GM21447 (cell line): ENCODE measurements around the gene ME3.
"Not testable (repeated sequence)": the region's sequence is repeated elsewhere in the genome, so short reads cannot be mapped to it uniquely, and the experiment has no call there.

ENCODE experiments used
- ATAC-seq: cut with Tn5 transposase; IDR thresholded peaks from one replicate; pipeline ENCODE4 v1.9.1; 2021; ENCODE audit not compliant: unreplicated experiment

ME3 gene

DNA sequence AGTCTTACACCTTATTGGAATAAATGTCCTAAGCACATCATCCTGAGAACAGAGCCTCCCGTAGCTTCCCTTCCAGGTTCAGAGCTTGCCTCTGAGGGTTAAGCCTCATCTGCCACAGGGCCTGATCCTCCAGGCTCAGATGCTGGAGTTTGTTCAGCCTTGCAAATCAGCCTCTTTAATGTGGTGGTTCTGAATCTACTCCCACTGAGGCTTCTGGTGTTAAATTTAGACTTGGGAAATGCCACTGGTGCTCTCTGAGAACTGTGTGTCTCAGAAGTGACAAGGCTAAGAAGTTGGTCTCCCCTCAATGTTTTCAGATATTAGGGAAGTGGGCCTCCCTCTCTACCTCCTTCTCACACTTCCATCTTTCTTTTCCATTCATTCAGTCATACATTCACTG lies 229.0 kb downstream of the ME3 start:
- ATAC-seq, result no peak

DNA sequence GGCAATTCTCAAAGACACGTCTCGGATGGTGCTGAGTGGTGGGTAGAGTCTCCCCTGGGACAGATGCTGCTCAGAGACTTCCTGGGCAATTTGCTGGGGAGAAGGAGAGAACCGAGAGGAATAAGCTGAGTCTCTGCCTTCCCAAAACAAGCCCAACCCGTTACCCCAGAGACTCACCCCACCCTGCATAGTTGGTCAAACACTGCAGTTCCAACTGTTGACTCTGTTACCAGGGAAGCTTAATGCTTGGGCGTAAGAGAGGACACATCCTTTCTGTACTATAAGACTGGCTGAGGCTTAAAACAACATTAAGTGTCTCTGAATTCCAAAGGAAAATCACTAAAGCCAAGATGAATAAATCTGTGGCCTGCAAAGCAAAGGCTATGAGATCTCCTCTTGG lies 229.6 kb downstream of the ME3 start:
- no peak for ATAC-seq

DNA sequence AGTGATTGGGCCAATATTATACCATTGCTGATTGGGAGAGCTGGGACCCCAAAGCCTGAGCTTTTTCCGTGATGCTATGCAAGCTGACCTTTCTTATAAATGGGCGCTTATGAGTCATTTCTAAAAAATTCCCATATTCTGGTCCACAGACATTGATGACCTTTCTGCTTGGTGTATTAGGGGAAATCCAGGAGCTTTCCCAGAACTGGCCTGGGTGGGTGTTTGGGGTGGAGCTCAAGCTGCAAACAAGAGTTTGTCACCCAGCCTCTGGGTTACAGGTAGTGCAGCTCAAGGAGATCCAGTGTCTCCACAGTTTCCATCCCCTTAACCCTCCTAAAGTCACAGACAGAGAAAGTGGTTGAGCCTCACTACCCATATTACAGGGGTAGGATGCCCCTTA lies 230.0 kb downstream of the ME3 start:
- ATAC-seq, result no peak

DNA sequence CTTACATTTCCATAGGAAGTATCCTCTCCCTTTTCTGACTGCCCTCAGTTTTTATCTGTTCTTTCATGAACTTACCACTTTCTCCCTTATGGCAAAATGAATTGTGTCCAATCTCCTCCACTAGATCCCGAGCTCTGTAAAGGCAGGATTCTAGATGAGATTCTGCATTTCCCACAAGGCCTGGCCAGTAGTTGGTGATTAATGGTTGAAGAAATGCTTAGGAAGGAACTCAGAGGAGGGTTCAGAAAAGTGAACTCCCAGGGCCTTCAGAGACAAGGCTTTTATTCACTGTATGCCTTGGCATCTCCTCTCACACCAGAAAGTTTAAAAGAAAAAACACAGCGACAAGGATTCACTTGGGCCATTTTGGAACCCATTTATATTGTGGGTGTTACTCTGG lies 231.6 kb downstream of the ME3 start:
- ATAC-seq, result no peak

DNA sequence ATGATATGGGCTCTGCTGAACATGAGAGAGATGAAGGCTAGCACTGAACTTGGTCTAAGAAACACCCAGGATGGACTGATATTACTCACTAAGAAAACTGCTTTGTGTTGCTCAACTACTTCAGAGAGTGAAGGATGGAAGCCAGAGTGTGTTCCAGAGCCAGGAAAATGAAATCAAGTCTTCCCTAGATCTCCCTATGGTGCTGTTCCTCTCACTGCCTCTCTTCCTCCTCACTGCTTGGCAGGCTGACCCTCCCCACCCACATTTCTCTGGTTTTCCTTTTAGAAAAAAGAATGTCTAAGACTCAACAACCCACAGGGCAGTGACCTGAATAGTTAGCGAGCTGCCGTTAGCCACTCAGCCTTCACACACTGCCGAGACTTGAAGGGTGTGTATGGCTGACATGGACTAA lies 232.1 kb downstream of the ME3 start:
- no peak for ATAC-seq

DNA sequence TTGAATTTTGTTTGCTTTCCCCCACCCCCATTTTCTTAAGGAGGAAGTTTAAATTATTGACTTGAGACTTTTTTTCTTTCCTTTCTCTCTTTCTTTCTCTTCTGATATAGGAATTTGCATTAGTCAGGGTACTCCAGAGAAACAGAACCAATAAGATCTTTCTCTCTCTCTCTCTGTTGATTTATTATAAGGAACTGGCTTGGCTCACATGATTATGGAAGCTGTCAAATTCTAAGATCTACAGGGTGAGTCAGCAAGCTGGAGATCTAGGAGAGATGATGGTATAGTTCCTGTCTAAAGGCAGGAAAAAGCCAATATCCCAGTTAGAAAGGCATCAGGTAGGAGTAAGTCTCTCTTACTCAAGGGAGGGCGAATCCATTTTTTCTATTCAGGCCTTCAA lies 233.7 kb downstream of the ME3 start:
- ATAC-seq, result no peak

DNA sequence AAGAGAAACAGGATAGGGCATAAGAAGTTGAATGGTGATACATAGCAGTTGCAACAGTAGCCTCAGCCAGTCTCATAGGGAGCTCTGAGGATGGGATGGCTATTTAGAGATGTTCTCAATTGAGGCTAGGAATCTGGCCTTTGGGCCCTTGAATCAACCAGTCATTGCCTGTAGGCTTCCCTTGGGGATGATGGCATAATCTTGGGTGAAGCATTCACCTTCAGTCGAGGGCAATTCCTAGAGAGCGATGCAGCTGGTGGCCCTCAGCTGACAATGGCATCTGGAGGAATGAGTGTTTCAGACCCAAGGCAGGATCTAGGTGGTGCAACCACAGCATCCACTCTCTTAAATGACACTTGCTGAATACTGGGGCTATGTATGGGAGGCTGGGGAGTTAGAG lies 236.7 kb downstream of the ME3 start:
- no peak for ATAC-seq

DNA sequence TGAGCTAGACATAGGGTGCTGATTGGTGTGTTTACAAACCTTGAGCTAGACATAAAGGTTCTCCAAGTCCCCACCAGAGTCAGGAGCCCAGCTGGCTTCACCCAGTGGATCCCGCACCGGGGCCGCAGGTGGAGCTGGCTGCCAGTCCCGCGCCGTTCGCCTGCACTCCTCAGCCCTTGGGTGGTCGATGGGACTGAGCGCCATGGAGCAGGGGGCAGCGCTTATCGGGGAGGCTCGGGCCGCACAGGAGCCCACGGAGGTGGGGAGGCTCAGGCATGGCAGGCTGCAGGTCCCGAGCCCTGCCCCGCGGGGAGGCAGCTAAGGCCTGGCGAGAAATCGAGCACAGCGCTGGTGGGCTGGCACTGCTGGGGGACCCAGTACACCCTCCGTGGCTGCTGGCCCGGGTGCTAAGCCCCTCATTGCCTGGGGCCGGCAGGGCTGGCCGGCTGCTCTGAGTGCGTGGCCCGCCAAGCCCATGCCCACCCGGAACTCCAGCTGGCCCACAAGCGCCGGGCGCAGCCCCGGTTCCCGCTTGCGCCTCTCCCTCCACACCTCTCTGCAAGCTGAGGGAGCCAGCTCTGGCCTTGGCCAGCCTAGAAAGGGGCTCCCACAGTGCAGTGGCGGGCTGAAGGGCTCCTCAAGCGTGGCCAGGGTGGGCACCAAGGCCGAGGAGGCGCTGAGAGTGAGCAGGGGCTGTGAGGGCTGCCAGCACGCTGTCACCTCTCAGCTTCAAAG lies 238.9 kb downstream of the ME3 start:
- ATAC-seq, result not testable (repeated sequence)

DNA sequence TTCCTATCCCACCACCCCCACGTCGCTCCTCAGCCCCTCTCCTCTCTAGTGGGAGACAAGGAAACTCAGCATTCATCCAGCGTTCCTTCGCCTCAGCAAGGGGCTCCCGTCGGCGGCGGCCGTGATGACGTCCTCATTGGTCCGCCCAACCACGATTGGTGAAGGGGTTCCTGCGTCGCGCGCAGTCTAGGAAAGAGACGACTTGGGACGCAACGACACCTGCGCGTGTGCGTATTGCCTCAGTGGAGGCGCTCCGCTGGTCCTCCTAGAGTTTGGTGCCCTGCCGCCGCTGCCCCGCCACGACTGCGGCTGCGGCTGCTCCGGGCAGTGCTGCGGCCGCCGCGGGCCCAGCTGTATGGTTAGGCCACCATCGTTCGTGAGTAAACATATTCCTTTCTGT lies 241.2 kb downstream of the ME3 start:
- no peak for ATAC-seq

DNA sequence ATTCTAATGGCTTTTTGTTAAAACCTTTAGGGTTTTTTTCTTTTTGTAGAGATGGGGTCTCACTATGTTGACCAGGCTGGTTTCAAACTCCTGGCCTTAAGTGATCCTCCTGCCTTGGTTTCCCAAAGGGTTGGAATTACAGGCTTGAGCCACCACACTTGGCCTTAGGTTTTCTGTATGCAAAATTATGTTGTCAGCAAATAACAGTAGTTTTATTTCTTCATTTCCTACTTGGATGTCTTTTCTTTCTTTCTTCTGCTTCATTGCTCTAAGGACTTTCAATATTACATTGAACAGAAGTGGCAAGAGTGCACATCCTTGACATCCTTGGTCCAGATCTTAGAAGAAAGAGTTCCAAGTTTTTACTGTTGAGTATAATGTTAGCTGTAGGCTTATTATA lies 245.0 kb downstream of the ME3 start:
- ATAC-seq, result no peak

DNA sequence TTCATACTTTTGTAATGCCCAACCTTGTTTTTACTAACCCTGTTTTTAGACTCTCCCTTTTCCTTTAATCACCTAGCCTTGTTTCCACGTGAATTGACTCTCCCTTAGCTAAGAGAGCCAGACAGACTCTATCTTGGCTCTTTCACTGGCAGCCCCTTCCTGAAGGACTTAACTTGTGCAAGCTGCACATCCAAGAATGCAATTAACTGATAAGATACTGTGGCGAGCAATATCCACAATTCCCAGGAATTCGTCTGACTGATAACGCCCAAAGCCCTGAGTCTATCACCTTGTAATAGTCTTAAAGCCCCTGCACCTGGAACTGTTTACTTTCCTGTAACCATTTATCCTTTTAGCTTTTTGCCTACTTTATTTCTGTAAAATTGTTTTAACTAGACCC lies 248.9 kb downstream of the ME3 start:
- not testable (repeated sequence) for ATAC-seq

DNA sequence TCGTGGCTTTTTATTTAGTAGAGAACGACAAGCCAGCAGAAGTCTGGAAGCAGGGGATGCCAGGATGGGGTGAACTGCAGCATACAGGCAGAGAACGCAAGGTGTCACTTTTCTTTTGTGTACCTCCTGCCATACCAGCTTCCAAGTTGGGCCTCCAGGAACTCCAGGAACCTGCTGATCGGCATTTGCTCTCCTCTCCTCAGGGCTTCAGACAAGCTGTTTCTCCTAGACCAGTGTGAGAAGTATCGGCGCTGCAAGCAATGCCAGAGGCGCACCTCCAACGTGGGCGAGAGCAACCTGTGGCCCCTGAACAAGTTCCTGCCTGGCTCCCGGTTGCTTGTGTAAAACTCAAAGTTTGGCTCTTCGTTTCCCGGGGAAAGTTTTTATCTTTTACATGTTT lies 250.0 kb downstream of the ME3 start:
- ATAC-seq, result no peak

DNA sequence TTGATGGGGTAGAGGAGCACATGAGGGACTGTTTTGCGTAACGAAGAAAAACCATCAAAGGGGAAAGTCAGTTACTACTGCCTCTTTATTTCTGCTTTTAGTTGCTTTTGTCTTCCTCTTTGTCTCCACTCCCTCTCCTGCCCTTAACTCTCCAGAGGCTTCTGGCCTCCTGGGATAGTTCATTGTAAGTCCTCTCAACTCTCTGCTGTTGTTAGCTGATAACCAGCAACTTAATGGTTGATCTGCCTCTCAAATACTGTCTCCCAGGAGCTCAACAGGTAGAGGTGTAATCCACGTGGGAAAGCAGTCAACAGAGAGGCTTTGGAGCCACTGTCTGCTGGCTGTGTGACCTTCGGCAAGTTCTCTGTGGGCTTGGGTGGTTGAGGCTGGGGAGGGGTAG lies 250.5 kb downstream of the ME3 start:
- no peak for ATAC-seq

DNA sequence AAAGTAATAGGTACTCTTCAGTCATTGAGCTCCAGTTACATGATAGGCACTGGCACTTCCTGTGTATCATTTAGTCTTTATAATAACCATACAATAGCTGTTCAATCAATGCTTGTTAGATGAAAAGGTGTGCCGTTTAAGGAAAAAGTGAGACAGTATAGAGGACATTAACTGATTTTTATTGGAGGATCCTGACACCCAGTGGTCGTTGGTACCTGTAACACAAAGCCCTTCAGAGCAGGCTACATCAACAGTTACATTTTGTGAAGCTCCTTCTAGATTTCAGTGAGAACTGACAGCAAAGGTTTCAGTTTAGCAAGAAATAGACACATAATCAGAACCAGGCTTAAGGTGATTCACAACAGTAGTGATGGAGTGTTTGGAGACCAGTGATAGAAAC lies 253.5 kb downstream of the ME3 start:
- no peak for ATAC-seq

DNA sequence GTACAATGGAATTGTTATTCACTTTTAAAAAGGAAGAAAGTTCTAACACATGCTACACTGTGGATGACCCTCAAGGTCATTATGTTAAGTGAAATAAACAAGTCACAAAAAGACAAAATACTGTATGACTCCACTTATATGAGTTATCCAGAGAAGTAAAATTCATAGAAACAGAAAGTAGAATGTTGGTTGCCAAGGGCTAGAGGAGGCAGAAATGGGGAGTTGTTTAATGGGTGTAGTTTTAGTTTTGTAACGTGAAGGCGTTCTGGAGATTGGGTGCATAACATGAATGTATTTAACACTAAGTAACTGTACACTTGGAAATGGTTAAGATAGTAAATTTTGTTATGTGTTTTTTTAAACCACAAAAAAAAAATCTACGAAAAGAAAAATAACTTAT lies 253.9 kb downstream of the ME3 start:
- no peak for ATAC-seq

DNA sequence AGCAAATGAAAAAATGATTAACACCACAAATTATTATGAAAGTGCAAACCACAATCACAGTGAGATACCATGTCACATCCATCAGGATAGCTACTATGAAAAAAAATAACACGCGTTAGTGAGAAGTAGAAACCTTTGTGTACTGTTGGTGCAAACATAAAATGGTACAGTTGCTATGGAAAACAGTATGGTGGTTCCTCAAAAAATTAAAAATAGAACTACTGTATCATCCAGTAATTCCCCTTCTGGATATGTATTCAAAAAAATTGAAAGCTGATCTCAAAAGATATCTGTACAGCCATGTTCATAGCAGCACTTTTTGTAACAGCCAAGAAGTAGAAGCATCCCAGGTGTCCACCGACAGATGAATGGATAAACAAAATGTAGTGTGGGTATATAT lies 254.3 kb downstream of the ME3 start:
- ATAC-seq, result no peak

DNA sequence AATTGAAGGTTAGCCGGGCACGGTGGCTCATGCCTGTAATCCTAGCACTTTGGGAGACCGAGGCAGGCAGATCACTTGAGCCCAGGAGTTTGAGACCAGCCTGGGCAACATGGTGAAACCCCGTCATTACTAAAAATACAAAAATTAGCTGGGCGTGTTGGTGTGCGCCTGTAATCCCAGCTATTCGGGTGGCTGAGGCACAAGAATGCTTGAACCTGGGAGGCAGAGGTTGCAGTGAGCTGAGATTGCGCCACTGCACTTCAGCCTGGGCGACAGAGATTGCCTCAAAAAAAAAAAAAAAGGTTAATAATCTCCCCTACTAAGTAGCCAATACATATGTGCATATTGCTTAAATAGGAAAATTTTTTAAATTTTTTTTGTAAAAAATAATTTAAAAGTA lies 255.5 kb downstream of the ME3 start:
- ATAC-seq, result not testable (repeated sequence)

DNA sequence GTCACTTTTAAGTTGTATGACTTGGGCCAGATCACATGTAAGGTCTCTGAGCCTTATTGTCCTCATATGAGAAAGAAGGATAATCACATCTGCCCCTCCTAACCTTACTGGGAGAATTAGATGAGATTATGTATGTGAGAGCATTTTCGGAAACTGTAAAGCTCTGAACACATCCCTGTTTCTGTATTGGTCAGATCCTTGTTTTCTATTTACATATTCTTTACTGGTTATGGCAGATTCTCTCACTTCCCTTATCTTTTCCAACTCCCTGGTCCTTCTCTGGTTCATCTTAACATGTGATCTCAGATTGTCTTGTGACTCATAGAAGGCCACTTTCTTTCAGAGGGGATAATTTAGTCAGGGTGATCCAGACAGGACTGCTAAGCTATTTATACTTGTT lies 255.9 kb downstream of the ME3 start:
- no peak for ATAC-seq

DNA sequence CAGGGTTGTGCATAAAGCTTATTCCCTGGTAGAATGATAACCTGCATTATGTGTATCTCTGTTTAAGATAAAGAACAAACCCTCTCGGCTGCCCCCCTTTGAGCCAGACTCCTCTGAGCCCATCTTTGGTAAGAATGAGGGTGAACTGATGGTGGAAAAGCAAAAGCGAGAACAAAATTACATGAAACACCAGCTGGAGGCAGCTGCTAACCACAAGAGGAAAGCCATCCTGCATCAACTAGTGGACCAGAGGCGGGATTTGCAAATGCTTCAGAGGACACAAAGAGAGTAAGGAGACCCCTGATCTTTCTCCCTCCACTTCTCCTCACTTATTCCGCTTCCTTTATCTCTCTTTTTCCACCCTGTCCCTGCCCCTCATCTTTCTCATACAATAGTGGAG lies 257.4 kb downstream of the ME3 start:
- no peak for ATAC-seq

DNA sequence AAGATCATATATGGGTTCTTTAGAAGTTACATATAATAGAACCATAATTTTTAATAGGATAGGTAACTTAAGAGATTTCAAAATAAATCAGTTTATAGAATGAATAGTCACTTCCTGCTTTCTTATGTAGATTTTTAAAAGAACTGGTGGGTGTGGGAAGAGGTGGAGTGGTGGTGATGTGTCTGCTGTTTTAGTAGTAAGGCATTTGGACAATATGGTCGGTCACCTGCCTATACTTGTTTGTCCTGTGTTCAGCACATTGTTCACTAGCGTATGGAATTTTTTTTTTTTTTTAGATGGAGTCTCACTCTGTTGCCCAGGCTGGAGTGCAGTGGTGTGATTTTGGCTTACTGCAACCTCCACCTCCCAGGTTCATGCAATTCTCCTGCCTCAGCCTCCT lies 258.4 kb downstream of the ME3 start:
- no peak for ATAC-seq

DNA sequence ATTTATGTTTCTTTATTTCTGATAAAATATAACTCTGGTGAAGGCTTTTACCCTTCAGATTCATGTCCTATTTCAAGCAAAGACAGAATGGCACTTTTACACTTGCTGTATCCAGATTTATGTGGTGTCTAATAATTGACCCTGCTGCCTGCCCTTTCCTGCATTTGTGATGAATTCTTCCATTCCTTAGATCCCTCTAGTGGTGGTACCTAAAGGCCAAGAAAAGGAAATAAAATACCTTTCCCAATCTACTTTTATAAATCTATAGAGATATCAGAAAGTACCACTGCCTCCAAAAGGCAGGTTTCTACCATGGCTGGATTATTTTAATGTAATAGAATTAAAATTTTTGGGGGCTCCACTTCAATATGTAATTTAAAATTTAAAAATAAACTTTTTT lies 263.6 kb downstream of the ME3 start:
- ATAC-seq, result no peak

DNA sequence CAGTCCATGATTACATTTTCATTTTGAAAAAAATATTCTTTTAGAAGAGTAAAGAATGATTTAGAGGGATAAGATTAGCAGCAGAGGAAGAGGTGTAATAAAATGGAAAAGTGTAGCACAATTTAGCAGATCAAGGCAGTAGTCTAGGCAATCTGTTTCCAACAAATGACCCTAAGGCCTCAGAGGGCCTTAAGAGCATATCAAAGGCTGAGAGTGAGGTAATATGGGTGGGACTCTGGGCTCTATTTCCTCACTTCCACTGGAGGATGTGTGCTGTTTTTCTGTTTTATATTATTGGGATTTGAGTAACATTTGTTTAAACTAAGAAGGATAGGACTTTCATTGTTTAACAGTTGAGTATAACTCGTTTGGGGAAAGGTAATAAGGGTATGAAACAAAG lies 269.0 kb downstream of the ME3 start:
- ATAC-seq, result no peak

DNA sequence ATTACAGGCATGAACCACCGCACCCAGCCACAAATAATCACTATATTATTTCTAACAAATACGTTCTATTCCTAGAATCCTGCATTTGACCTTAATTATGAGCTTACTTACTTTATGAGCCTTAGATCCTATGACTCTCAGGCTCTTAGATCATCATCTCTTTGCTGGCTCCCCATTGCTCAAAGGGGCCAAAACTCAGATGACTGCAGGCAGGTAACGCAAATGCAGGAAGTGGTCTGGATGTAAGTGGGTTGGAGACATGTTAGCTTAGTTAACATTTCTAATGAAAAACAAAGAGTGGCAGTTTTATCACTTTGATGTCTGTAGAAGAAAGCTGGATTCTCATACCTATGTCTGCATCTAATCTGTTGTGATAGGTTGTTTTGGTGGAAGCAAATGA lies 274.3 kb downstream of the ME3 start:
- ATAC-seq, result no peak

DNA sequence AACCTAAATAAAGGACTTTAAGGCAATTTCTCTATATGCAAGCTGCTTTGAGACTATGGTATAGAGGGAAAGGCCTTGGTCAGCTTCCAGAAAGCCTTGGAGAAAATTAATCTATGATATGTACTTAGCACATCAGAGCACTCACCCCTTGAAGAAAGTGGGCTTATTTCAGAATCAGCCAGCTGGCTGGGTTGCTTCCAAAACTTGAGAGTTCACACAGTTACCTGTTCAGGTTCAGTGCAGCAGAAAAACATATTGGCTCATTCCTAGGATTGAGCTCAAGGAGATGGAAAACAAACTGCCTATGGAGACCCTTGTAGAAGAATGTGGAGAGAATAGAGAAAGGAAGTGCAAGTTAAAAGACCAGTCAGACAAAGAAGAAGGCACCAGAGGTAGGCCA lies 275.1 kb downstream of the ME3 start:
- ATAC-seq, result no peak
